Sciatic nerve (tissue), 2 donors: ENCODE data around the gene SYNGAP1. TPM values are rescaled to one million over a fixed set of nuclear protein-coding genes. Genes with fewer than 3 reads are reported as not detected.
"Not testable (repeated sequence)": the region's sequence is repeated elsewhere in the genome, so short reads cannot be mapped to it uniquely, and the experiment has no call there.

Experiments used
- ATAC-seq: fragments of 200-7000 bp; cut with Tn5 transposase; one replicate; pipeline ENCODE4 v1.9.1; 2020; ENCODE audit warnings: mild to moderate bottlenecking, moderate library complexity
- DNase-seq: peaks from one replicate; pipeline ENCODE4 v3.0.0-alpha.2; 2020; ENCODE audit warnings: low spot score
- intact Hi-C: fragments of 100-400 bp; cut with DNase I; formaldehyde crosslinking; loops from one replicate; pipeline ENCODE4 v1.14.2; 2022
- total RNA-seq: library from RNA; stranded (reverse); fragmentation: NEBNext Ultra II Directional; extraction: Animal tissue kit (Norgen Biotek cat#: 25700); gene quantifications from one replicate; pipeline ENCODE4 v1.2.1, GENCODE V29; 2021
- donor health status: DM: no; HTN: no; CAD: no.
- donor health status: DM: no; HTN: no; CAD: no.

SYNGAP1 gene
- total RNA-seq, 1 donor from 2014 or later: 30.2 TPM

DNA sequence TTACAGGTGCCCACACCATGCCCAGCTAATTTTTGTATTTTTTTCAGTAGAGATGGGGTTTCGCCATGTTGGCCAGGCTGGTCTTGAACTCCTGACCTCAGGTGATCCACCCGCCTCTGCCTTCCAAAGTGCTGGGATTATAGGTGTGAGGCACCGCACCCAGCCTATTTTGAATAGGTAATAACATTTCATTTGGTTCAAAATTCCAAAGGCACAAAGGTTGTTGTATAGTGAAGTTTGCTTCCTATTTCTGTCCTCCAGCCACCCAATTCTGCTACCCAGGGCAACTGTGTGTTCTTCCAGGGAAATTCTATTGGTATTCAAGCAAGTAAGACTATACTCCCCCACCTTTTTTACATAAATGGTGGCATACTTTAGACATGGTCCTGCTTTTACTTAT lies 21.3 kb upstream of the SYNGAP1 start:
- DNase-seq, ATAC-seq, intact Hi-C loops: not testable (repeated sequence)

DNA sequence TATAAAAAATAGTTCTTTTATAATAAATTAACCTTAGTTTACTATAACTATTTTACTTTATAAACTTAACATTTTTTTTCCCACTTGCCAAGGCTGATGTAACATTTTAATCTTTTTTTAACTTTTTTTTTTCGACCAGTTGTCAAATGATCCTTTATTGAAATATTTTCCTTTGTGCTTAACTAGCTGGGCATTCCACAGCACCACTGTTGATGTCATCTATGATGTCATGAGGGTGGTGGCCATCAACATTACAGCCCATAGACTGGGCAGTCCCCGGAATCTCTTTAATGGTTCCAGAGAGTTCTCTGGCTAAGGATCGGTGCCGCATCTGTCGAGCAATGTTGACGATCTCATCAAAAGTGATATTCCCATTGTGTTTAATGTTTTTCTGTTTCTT lies 20.0 kb upstream of the SYNGAP1 start:
- intact Hi-C loops, ATAC-seq, DNase-seq: not testable (repeated sequence)

DNA sequence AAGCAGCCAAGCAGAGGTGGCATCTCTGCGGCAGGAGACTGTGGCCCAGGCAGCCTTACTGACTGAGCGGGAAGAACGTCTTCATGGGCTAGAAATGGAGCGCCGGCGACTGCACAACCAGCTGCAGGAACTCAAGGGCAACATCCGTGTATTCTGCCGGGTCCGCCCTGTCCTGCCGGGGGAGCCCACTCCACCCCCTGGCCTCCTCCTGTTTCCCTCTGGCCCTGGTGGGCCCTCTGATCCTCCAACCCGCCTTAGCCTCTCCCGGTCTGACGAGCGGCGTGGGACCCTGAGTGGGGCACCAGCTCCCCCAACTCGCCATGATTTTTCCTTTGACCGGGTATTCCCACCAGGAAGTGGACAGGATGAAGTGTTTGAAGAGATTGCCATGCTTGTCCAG lies 15.0 kb upstream of the SYNGAP1 start:
- DNase-seq (no peak), ATAC-seq (no peak)
- intact Hi-C loops: no loop called here

DNA sequence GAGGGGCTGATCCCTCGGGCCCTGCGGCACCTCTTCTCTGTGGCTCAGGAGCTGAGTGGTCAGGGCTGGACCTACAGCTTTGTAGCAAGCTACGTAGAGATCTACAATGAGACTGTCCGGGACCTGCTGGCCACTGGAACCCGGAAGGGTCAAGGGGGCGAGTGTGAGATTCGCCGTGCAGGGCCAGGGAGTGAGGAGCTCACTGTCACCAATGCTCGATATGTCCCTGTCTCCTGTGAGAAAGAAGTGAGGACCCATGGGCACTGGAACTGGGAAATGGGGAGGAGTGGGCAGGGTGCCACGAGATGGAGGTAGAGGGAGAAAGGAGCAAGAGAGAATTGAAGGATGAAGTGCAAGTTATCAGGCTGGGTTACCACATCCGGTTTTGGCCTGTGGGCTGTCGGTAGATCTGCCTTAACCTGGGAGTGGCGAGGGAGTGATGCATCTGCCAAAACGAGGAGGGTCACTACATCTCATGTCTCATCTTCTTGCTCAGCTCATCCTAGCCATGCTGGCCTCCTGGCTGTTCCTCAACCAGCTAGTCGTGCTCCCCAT lies 14.4 kb upstream of the SYNGAP1 start:
- DNase-seq (no peak), ATAC-seq (no peak)
- intact Hi-C loops: no loop called here

DNA sequence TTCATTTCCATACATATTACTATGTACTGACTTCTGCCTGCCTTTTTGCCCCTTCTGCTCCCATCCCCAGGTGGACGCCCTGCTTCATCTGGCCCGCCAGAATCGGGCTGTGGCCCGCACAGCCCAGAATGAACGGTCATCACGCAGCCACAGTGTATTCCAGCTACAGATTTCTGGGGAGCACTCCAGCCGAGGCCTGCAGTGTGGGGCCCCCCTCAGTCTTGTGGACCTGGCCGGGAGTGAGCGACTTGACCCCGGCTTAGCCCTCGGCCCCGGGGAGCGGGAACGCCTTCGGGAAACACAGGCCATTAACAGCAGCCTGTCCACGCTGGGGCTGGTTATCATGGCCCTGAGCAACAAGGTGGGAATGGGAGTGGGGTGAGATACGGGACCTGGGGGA lies 13.7 kb upstream of the SYNGAP1 start:
- intact Hi-C loops: no loop called here
- DNase-seq (no peak), ATAC-seq (no peak)

DNA sequence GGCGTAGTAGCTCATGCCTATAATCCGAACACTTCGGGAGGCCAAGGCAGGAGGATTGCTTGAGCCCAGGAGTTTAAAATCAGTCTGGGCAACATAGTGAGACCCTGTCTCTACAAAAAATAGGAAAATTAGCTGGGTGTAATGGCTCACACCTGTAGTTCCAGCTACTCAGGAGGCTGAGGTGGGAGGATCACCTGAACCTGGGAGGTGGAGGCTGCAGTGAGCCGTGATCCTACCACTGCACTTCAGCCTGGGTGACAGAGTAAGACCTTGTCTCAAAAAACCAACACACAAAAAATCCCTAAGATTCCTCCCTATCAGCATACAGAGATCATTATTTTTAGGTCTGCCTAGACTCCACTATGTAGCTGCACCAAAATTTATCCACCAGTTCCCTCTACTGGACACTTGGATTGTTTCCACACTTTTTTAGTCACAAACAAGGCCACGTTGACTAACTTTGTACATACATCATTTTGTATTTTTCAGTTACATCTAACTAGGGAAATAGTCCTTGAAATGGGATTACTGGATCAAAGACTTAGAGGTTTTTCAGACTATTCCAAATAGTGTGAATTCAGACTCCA lies 12.6 kb upstream of the SYNGAP1 start:
- DNase-seq (no peak), ATAC-seq (no peak)
- intact Hi-C loops: no loop called here

DNA sequence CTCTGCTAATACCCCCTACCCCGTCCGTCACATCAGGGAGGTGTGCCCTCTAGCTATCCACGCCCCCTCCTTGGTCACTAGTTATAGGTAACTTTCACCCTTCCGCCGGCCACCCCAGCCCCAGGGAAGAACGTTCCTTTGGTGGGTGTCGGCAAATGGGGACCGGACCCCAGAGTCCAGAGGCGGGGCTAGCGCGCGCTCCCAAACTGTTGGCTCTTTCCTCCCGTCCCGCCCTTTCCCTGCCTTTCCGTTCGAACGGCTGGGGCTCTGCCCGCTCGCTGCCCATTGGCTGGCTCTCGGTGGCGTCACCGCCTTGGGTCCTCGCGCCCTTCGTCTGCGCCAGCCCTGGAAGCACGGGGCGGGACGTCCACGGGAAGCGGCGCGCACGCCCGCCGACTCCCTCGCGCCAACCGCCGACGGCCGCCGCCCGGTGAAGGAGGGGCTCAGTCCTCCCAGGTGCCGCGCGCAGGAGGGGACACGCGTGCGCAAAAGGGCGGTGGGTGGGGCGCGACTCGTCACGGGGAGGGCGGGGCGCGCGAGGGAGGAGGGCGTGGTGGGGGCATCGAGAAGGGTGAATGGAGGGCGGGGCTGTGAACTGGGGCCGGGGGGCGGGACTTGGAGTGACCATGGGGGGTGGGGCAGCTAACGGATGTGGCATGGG lies 9.7 kb upstream of the SYNGAP1 start:
- DNase-seq: peak; percentile 98
- intact Hi-C loops: no loop called here
- peak; percentile 93 for ATAC-seq

DNA sequence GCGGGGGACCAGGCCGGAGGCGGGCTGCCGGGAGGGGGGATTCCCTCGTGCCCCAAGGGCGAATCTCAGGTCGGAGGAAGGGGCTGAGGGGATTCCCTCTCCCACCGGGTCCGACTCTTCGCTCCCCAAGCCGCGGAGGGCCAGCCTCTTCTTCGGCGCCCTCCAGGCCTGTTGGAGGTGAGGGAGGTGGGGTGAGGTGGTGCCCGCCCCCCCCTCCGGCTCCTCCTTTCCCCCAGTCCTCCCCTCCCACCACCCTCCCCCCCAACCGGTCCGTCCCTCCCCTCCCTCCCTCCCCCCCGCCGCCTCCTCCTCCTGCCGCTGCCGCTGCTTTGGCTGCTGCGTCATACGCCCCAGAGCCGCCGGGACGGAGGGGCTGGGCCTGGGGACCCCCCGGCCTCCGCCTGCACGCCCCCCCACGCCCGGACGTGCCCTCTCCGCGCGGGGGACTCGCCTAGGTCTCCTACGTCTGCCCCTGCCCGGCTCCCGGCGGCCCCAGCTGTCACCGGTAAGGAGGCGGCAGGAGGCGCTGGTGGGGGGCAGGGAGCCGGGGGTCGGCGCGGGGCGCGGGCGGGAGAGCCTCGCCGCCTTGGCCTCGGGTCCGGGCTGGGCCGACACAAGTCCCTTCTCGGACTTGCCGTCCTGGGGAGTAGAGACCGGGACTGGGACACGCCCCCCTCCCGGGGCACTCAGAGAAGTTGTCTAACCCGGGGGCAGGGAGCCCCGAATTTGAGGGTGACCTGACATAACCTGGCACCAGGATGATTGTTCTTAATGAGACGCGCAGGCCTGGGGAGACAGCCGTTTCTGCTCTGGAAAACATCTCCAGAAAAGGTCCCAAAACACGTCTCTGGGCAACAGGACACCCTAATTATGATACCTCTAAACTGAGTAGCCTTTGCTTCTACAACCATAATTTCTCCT lies 8.9 kb upstream of the SYNGAP1 start, which contains the start of gene PHF1:
TSS of gene PHF1 (plus strand) at position 304 of the 921 bp plus-strand sequence. CDS start 1,250 bp downstream, outside the sequence.
- DNase-seq: peak; percentile 86
- ATAC-seq: peak; percentile 82
- intact Hi-C loops: no loop called here

DNA sequence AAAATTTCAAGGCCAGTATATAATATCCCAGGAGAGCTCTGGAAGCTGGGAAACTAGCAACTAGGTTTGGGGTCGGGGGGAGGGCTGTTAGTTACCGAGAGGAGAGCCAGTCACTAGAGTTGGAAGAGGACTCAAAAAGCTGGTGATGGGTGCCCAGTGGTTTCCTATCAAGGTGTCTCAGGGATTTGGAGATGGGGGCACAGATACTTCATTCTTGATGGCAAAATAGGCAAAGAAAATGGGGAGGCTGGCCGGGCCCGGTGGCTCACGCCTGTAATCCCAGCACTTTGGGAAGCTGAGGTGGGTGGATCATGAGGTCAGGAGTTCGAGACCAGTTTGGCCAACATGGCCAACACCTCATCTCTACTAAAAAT lies 8.2 kb upstream of the SYNGAP1 start:
- intact Hi-C loops: no loop called here
- ATAC-seq (no peak), DNase-seq (no peak)

DNA sequence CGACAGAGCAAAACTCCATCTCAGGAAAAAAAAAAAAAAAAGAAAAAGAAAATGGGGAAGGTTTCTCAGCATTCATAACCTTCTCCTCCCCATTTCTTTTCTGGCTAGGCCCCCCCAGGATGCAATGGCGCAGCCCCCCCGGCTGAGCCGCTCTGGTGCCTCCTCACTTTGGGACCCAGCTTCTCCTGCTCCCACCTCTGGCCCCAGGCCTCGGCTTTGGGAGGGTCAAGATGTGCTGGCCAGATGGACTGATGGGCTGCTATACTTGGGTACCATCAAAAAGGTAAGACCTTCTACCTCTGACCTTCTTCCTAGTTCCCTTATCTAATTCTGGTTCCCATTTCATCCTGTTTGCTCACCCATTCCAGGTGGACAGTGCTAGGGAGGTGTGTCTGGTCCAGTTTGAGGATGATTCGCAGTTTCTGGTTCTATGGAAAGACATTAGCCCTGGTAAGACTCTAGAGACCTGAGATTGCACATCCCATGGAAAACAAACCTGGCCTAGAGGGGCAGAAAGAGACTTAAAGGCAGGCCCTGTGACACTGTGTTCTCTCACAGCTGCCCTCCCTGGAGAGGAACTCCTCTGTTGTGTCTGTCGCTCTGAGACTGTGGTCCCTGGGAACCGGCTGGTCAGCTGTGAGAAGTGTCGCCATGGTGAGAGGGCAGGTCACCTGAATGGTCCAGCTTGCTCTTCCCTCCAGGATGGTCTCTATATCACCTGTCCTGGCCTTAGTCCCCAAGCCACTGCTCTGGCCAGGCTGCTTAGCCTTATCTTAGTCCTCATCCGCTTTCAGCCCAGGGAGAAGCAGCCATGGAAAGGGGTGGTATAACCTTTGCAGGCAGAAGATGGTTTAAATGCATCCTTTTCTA lies 7.5 kb upstream of the SYNGAP1 start:
- intact Hi-C loops: no loop called here
- no peak for ATAC-seq
- no peak for DNase-seq

DNA sequence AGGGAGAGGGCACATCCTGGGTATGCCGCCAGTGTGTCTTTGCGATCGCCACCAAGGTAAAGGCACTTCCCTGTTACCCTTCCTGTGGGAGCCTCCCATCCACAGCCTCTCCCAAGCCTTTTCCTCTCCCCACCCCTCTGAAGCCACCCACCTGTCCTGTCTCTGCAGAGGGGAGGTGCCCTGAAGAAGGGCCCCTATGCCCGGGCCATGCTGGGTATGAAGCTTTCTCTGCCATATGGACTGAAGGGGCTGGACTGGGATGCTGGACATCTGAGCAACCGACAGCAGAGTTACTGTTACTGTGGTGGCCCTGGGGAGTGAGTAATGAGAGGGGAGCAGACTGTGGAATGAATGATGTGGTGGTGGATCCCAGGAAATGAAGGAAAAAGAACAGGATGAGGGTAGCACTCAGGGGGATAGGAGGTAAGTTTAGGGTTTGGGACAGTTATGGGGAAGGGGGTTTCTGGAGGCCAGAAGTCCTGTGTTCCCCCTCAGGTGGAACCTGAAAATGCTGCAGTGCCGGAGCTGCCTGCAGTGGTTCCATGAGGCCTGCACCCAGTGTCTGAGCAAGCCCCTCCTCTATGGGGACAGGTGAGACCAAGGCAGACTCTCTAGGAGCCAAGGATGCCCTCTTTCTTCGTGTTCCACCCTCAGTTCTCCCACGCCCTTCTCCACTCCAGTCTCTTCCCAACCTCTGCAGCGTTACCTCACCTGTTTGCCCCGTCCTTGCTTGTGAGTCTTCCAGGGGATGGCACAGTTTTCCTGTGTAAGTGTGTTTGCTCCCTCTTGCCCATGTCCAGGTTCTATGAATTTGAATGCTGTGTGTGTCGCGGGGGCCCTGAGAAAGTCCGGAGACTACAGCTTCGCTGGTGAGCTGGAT lies 6.4 kb upstream of the SYNGAP1 start:
- intact Hi-C loops: no loop called here
- ATAC-seq (no peak), DNase-seq (no peak)

DNA sequence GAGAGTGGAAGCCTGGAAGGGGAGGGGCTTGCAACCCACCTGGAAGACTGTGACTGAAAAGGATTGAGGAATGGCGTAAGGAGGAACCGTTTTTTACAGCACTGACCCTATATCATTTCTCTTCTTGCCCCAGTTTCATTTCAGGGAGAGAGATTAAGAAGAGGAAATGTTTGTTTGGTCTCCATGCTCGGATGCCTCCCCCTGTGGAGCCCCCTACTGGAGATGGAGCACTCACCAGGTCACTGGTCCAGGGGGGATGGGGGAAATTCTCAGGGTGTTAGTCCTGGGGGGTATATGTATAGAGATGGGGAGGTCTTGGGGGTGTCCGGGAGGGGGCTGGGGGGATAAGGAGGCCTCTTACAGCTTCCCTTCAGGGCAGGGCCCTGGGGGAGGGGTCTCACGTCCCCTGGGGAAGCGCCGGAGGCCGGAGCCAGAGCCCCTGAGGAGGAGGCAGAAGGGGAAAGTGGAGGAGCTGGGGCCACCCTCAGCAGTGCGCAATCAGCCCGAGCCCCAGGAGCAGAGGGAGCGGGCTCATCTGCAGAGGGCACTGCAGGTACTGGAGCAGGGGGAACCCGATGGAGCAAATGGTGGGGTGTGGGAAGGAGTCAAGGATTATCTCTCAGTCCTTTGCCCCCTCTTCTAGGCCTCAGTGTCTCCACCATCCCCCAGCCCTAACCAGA lies 5.1 kb upstream of the SYNGAP1 start:
- ATAC-seq: no peak
- DNase-seq: no peak
- intact Hi-C loops: no loop called here

DNA sequence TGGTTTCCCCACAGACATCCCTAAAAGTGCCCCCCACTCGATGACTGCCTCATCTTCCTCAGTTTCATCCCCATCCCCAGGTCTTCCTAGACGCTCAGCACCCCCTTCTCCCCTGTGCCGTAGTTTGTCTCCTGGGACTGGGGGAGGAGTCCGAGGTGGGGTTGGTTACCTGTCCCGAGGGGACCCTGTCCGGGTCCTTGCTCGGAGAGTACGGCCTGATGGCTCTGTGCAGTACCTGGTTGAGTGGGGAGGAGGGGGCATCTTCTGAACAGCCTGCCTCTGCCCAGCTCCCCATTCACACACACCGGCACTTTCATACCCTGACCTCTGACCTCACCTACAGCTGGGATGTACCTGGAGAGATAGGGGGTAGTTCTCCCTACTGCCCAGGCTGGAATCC lies 4.0 kb upstream of the SYNGAP1 start:
- DNase-seq (no peak), ATAC-seq (no peak)
- intact Hi-C loops: no loop called here

DNA sequence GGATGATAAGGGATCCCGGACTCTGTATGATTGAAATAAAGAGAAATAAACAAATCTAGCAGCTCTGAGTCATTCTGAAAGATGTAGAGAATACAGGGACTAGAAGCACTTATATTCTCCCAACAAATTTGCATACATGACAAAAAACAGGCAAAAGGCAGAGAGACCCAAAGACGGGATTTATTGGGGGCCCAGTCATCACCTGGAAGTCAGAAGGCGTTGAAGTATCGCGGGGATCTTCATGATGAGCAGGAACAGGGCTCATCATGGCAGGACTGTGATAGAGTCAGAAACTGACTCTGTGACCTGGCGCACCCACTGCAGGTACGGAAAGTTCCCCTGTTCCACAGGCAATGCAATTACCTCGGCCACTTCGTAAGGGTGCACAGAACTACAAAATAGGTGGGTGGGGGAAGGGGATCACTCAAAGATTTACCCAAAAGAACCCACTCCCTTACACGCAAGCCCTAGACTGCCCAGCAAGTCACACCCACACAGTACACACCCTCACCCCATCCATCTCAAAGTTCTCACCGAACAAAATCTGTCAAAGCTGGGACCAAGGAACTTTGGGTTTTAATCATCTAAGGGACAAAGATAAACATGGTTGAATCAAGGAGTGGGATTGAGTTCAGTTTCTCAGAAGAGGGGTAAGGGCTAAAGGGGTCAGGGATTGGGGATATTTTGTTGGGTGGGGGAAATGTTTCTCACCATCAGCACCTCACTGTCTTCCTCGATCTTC lies 3.3 kb upstream of the SYNGAP1 start:
- DNase-seq: no peak

DNA sequence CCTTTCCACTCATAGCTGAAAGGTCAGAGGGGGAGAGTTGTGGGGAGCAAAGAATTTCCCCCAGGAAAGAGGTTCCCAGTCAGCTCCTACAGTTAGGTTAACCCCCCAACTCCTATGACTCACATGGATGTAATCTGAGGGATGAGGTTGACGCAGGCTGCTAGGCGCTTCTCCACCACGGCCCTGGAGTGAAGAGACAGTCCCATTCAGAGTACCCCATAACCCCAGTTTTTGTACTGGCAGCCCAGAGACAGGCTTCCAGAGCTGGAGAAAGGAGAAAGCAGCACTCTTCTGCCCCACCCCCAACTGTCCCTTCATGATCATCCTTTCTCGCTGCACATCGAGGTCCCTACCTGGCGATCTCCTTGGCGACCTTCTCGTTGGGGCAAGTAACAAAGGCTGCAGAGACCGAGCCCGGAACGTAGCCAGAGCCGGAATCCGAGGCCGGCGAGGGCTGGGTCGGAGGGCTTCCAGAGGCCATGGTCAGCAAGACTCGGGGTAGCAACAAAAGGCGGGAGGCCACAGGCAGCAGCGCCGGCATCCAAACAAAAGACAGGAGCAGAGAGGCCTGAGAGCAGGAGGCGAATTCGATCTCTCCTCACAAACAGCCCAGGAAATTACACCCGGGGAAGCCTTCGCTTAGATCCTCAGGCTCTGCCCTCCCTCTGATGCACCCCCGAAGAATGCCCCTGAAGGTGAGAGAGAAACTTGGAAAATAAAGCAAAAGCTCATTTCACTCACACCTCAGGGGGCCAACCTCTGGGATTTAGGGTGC lies 2.5 kb upstream of the SYNGAP1 start:
- intact Hi-C loops: no loop called here

More for the DNA sequence above, 3.3 kb upstream of the SYNGAP1 start:
- ATAC-seq: no peak
- intact Hi-C loops: no loop called here

More for the DNA sequence above, 2.5 kb upstream of the SYNGAP1 start:
- no peak for ATAC-seq
- no peak for DNase-seq
